Measurements from ENCODE around the gene CDY2B.
"Not testable (repeated sequence)": the region's sequence is repeated elsewhere in the genome, so short reads cannot be mapped to it uniquely, and the experiment has no call there.

The CDY2B gene, protein sequence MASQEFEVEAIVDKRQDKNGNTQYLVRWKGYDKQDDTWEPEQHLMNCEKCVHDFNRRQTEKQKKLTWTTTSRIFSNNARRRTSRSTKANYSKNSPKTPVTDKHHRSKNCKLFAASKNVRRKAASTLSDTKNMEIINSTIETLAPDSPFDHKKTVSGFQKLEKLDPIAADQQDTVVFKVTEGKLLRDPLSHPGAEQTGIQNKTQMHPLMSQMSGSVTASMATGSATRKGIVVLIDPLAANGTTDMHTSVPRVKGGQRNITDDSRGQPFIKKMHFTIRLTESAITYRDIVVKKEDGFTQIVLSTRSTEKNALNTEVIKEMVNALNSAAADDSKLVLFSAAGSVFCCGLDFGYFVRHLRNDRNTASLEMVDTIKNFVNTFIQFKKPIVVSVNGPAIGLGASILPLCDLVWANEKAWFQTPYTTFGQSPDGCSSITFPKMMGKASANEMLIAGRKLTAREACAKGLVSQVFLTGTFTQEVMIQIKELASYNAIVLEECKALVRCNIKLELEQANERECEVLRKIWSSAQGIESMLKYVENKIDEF

DNA sequence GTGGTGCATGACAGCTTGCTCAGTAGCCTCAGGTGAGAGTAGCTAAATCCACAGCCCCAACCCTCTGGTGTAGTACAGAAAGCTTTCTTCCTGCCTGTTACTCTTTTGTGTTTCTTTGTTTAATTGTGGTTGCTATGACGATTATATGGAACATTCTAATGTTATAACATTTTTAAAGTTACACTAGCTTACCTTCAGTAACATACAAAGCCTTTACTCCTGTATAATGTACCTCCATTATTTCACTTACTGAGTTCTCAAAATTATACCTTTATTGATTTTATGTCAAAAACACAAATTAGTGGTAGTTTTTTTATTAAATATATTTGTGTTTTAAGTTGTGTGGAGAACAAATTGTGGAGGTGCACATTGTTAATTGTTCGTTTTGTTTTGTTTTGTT lies at the start of gene CDY2B:
TSS of gene CDY2B (minus strand) at position 101 of the 400 bp plus-strand sequence. CDS start 328 bp downstream, outside the sequence.
- not testable (repeated sequence) for H3K79me2 ChIP-seq; H2AFZ ChIP-seq; H3K4me1 ChIP-seq; H3K9ac ChIP-seq; H3K4me2 ChIP-seq (ENCODE audit: low read length); H3K9me3 ChIP-seq (ENCODE audit: control insufficient read depth, low read length); H3K36me3 ChIP-seq (ENCODE audit: control insufficient read depth, insufficient read depth, low read length); H3K27me3 ChIP-seq (ENCODE audit: control insufficient read depth, insufficient read depth, low read length); H3K27ac ChIP-seq; H3K4me3 ChIP-seq (ENCODE audit: low read depth, low read length)

DNA sequence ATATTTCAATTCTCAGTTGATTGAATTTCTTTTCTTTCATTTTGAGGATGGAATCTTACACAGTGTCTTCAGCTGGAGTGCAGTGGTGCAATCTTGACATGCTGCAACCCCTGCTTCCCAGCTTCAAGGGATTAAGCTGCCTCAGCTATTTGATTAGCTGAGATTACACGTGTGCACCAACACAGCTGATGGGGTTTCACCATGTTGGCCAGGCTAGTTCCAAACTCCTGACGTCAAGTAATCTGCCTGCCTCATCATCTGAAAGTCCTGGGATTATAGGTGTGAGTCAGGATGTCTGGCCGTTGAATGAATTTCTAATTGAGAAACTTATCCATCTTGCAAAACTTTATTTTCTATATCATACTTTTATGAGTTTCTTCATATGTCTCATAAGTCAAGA lies 28.0 kb upstream of the CDY2B start:
- not testable (repeated sequence) for H3K27me3 ChIP-seq (ENCODE audit: control insufficient read depth, insufficient read depth, low read length); H3K9me3 ChIP-seq (ENCODE audit: control insufficient read depth, low read length); H3K79me2 ChIP-seq; H3K4me3 ChIP-seq (ENCODE audit: low read depth, low read length); H3K4me1 ChIP-seq; H3K27ac ChIP-seq; H2AFZ ChIP-seq; H3K4me2 ChIP-seq (ENCODE audit: low read length); H3K36me3 ChIP-seq (ENCODE audit: control insufficient read depth, insufficient read depth, low read length); H3K9ac ChIP-seq

DNA sequence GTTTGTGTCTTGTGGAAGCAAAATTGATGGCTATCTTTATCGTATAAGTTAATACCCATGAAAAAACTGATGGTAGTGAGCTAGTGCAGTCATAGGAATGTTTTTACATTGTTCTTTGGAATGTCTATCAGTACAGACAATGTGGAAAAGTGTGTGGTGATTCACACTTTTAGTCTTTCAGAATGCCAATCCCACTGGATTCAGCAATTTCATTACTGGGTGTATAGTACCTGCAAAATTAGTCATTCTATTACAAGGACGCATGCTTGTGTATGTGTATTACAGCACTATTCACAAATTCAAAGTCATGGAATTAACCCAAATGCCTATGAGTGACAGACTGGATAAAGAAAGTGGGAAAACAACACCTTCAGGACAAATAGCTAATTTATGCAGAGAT lies 27.3 kb upstream of the CDY2B start:
- not testable (repeated sequence) for H2AFZ ChIP-seq; H3K9ac ChIP-seq; H3K4me2 ChIP-seq (ENCODE audit: low read length); H3K79me2 ChIP-seq; H3K27me3 ChIP-seq (ENCODE audit: control insufficient read depth, insufficient read depth, low read length); H3K4me3 ChIP-seq (ENCODE audit: low read depth, low read length); H3K27ac ChIP-seq; H3K9me3 ChIP-seq (ENCODE audit: control insufficient read depth, low read length); H3K36me3 ChIP-seq (ENCODE audit: control insufficient read depth, insufficient read depth, low read length); H3K4me1 ChIP-seq

DNA sequence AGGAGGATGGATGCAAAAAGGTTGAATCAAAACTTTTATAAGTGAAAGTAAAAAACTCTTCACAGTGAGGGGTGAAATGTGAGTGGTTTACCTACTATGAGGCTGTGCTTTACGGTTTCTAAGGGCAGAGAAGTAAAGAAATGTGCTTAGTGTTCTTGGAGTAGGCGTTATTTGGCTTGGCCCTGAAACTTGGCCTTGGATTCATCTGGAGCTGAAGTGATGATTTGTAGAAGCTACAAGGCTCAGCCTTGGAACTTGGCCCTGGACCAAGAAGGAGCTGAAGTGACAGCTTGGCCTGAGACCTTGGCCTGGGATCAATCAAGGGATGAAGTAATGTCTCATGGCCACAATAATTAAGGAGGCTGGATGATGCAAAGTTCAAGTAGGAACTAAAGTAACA lies 1.7 kb upstream of the CDY2B start:
- H3K36me3 ChIP-seq (ENCODE audit: control insufficient read depth, insufficient read depth, low read length); H3K4me3 ChIP-seq (ENCODE audit: low read depth, low read length); H3K79me2 ChIP-seq; H3K9ac ChIP-seq; H2AFZ ChIP-seq; H3K27ac ChIP-seq; H3K9me3 ChIP-seq (ENCODE audit: control insufficient read depth, low read length); H3K4me1 ChIP-seq; H3K4me2 ChIP-seq (ENCODE audit: low read length); H3K27me3 ChIP-seq (ENCODE audit: control insufficient read depth, insufficient read depth, low read length): not testable (repeated sequence)

DNA sequence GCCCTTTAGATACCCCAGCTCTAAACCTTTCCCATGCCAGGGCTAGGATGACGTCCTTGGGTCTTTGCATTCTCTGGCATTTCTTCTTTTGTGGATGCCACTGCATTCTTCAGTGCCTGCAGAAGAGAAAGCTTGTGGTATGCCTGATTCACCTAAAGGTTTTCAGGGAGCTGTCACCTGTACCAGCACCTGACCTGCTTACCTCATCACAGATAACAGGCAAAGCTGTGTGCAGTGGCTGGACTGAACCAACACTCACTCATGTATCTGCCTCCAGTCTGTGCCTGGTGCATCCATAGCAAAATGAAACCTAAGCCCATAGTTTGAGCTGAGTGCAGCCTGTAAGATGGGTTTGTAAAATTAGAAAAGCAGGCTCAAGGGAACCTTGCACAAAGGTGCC lies 3.3 kb downstream of the CDY2B start:
- H2AFZ ChIP-seq; H3K9ac ChIP-seq; H3K27ac ChIP-seq; H3K79me2 ChIP-seq; H3K27me3 ChIP-seq (ENCODE audit: control insufficient read depth, insufficient read depth, low read length); H3K9me3 ChIP-seq (ENCODE audit: control insufficient read depth, low read length); H3K4me1 ChIP-seq; H3K36me3 ChIP-seq (ENCODE audit: control insufficient read depth, insufficient read depth, low read length); H3K4me3 ChIP-seq (ENCODE audit: low read depth, low read length); H3K4me2 ChIP-seq (ENCODE audit: low read length): not testable (repeated sequence)

DNA sequence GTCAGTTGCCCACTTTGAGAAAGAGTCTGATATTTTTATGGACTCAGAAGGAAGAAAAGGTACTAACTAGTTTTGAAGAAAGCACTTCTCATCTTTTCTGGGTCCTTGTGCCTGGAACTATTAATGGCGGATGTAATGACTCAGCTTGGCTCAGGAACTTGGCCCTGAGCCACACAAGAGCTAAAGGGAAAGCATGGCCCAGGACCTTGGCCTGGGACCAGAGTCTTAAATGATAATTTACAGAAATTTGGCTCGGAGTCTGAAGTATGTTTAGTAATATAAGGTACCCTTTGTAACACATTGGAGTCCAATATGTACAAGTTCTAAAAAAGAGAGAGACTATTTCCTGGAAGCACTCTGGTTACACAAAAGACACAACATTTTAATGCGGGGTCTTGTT lies 4.6 kb downstream of the CDY2B start:
- H3K9ac ChIP-seq; H2AFZ ChIP-seq; H3K79me2 ChIP-seq; H3K4me3 ChIP-seq (ENCODE audit: low read depth, low read length); H3K4me1 ChIP-seq; H3K36me3 ChIP-seq (ENCODE audit: control insufficient read depth, insufficient read depth, low read length); H3K4me2 ChIP-seq (ENCODE audit: low read length); H3K9me3 ChIP-seq (ENCODE audit: control insufficient read depth, low read length); H3K27me3 ChIP-seq (ENCODE audit: control insufficient read depth, insufficient read depth, low read length); H3K27ac ChIP-seq: not testable (repeated sequence)

DNA sequence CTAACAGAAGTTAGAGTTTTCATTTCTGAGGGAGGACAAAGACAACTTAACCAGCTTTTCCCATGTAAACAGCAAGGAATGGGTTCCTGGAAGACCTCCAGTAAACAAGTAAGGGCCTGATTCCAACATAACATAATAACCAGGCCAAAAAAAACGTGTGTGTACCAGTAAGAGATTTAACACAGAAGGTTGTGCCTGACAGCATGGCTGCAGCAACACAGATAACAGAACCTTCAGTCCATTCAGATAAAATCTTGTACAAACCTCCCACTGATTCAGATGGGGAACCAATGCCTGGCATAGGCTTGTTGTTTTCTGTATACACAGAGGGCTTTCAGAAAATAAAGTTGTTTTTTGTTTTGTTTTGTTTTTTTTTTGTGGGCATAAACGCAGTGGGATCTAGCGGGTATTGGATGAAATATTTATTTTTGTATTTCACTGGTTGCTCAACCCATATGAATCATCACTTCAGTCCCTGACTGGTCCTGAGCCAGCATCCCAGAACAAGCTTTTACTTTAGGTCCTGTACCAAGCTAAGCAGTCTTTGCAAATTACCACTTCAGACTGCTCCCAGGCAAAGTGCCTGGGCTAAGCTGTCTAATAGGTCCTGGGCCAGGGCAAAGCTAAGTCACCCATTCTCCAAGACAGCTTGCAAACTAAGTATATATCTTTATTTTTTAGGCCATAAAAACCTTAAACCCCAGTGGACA lies 8.7 kb downstream of the CDY2B start:
- H3K27me3 ChIP-seq (ENCODE audit: control insufficient read depth, insufficient read depth, low read length); H3K9me3 ChIP-seq (ENCODE audit: control insufficient read depth, low read length); H3K4me3 ChIP-seq (ENCODE audit: low read depth, low read length); H2AFZ ChIP-seq; H3K4me1 ChIP-seq; H3K9ac ChIP-seq; H3K79me2 ChIP-seq; H3K36me3 ChIP-seq (ENCODE audit: control insufficient read depth, insufficient read depth, low read length); H3K27ac ChIP-seq; H3K4me2 ChIP-seq (ENCODE audit: low read length): not testable (repeated sequence)

DNA sequence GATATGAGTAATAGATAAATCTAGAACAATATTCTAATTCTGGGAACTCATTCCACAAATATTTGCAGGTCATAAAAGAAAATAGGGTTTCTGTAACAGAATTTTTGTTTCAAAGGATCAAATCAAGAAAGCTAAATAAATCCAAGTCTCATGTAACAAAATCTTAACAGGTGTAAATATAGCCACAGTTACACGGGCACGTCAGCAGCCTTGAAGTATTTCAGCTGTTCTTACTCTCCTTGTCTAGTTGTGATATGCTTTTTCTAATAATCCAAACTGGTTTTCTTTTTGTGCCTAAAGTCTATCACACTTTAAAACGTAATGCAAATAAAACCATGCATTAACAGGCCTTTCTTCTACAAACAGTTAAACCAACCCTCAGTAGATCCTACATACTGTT lies 9.3 kb downstream of the CDY2B start:
- not testable (repeated sequence) for H3K36me3 ChIP-seq (ENCODE audit: control insufficient read depth, insufficient read depth, low read length); H3K27ac ChIP-seq; H3K9ac ChIP-seq; H3K27me3 ChIP-seq (ENCODE audit: control insufficient read depth, insufficient read depth, low read length); H3K4me1 ChIP-seq; H3K4me3 ChIP-seq (ENCODE audit: low read depth, low read length); H3K4me2 ChIP-seq (ENCODE audit: low read length); H3K79me2 ChIP-seq; H2AFZ ChIP-seq; H3K9me3 ChIP-seq (ENCODE audit: control insufficient read depth, low read length)

DNA sequence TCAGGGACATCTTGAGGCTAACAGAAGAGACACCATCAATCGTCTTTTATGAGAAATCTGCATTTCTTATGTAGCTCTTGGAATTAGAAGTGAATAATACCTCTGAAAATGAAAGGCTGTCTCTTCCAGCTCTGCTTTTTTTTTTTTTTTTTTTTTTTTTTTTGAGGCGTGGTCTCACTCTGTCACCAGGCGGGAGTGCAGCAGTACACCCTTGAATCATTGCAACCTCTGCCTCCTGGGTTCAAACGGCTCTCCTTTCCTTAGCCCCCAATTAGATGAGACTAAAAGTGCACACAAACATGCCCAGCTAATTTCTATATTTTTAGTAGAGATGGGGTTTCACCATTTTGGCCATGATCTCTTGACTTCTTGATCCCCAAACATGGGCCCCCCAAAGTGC lies 12.2 kb downstream of the CDY2B start:
- H3K27ac ChIP-seq; H3K79me2 ChIP-seq; H3K9ac ChIP-seq; H2AFZ ChIP-seq; H3K27me3 ChIP-seq (ENCODE audit: control insufficient read depth, insufficient read depth, low read length); H3K4me1 ChIP-seq; H3K4me2 ChIP-seq (ENCODE audit: low read length); H3K4me3 ChIP-seq (ENCODE audit: low read depth, low read length); H3K36me3 ChIP-seq (ENCODE audit: control insufficient read depth, insufficient read depth, low read length); H3K9me3 ChIP-seq (ENCODE audit: control insufficient read depth, low read length): not testable (repeated sequence)

DNA sequence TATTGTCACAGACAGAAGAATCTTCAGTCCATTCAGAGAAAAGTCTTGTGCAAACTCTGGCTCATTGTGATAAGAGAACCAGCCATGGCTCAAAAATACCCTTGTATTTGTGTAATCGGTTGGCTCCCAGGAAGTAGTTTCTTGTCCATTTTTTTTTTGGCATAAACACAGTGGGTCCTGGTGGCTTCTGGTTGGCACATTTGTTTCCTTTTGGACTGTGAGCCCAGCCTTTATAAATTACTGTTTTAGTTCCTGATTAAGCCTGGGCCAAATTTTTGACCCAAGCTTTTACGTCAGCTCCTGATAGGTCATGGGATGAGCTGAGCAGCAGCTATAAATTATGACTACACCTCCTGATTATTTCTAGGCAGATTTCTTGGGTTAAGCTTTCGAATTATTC lies 19.4 kb downstream of the CDY2B start:
- H3K9ac ChIP-seq; H3K4me1 ChIP-seq; H3K79me2 ChIP-seq; H3K4me3 ChIP-seq (ENCODE audit: low read depth, low read length); H2AFZ ChIP-seq; H3K36me3 ChIP-seq (ENCODE audit: control insufficient read depth, insufficient read depth, low read length); H3K4me2 ChIP-seq (ENCODE audit: low read length); H3K27me3 ChIP-seq (ENCODE audit: control insufficient read depth, insufficient read depth, low read length); H3K27ac ChIP-seq; H3K9me3 ChIP-seq (ENCODE audit: control insufficient read depth, low read length): not testable (repeated sequence)
